Osteocyte (in vitro differentiated cells): ENCODE data around the gene DMTF1. TPM values are rescaled to one million over a fixed set of nuclear protein-coding genes. Genes with fewer than 3 reads are reported as not detected.

ENCODE experiments used
- DNase-seq: peaks from one replicate; pipeline ENCODE4 v3.0.0; 2021; ENCODE audit warnings: mixed read lengths; ENCODE audit not compliant: unreplicated experiment; ENCODE audit errors: extremely low spot score
- H3K27ac Mint-ChIP-seq: one replicate; pipeline ENCODE4 v1.8.0; 2021; ENCODE audit warnings: mild to moderate bottlenecking, mixed read lengths; ENCODE audit not compliant: unreplicated experiment
- H3K27me3 Mint-ChIP-seq: one replicate; pipeline ENCODE4 v1.8.0; 2021; ENCODE audit warnings: mixed read lengths; ENCODE audit not compliant: unreplicated experiment
- H3K36me3 Mint-ChIP-seq: one replicate; pipeline ENCODE4 v1.8.0; 2021; ENCODE audit warnings: mixed read lengths; ENCODE audit not compliant: unreplicated experiment
- H3K4me1 Mint-ChIP-seq: one replicate; pipeline ENCODE4 v1.8.0; 2021; ENCODE audit warnings: mixed read lengths; ENCODE audit not compliant: unreplicated experiment
- H3K4me3 Mint-ChIP-seq: one replicate; pipeline ENCODE4 v1.8.0; 2021; ENCODE audit warnings: mild to moderate bottlenecking, moderate library complexity, mixed read lengths; ENCODE audit not compliant: unreplicated experiment
- H3K9me3 Mint-ChIP-seq: one replicate; pipeline ENCODE4 v1.8.0; 2021; ENCODE audit warnings: mixed read lengths; ENCODE audit not compliant: unreplicated experiment
- total RNA-seq: library from RNA; stranded (reverse); gene quantifications from 2 replicates; pipeline ENCODE4 v1.2.1, GENCODE V29; 2021
- TF ChIP-seq, protein P1 (sequence below): fragments of 200-600 bp; sonication (generic); IDR thresholded peaks from 2 replicates; pipeline ENCODE4 v1.5.0; 2021; ENCODE audit warnings: antibody characterized with exemption, mild to moderate bottlenecking, moderate library complexity

Gene DMTF1
- total RNA-seq, 1 donor from 2014 or later, result 82.9 TPM

DNA sequence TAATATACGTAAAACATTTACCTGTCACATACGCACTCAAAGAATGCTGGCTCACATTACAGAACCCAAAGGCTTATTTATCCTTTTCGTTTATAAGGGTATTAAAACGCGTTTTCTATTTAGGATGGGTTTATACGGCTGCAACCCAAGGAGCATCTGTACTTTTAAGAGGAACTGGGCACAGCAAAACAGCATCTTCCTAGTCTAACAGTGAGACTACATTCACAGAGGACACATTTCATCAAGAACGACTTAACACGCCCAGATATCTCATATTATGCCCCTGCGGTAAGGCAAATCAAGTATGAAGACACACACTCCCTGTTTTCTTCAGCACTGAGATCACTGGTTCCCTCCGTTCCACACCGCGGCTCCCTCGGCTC is 533 bp upstream of the DMTF1 start:
- H3K4me1 Mint-ChIP-seq, result peaks cover 34% of the 10 kb centered on the region
- peak overlapping the region; percentile 98 for H3K4me3 Mint-ChIP-seq
- H3K36me3 Mint-ChIP-seq, result peaks cover 3% of the 10 kb centered on the region
- DNase-seq, result no peak
- no peaks in the 10 kb centered on the region for H3K9me3 Mint-ChIP-seq
- H3K27ac Mint-ChIP-seq, result peak overlapping the region; percentile 100
- TF ChIP-seq, protein P1, sequence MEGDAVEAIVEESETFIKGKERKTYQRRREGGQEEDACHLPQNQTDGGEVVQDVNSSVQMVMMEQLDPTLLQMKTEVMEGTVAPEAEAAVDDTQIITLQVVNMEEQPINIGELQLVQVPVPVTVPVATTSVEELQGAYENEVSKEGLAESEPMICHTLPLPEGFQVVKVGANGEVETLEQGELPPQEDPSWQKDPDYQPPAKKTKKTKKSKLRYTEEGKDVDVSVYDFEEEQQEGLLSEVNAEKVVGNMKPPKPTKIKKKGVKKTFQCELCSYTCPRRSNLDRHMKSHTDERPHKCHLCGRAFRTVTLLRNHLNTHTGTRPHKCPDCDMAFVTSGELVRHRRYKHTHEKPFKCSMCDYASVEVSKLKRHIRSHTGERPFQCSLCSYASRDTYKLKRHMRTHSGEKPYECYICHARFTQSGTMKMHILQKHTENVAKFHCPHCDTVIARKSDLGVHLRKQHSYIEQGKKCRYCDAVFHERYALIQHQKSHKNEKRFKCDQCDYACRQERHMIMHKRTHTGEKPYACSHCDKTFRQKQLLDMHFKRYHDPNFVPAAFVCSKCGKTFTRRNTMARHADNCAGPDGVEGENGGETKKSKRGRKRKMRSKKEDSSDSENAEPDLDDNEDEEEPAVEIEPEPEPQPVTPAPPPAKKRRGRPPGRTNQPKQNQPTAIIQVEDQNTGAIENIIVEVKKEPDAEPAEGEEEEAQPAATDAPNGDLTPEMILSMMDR, result no peak
- no peaks in the 10 kb centered on the region for H3K27me3 Mint-ChIP-seq

DNA sequence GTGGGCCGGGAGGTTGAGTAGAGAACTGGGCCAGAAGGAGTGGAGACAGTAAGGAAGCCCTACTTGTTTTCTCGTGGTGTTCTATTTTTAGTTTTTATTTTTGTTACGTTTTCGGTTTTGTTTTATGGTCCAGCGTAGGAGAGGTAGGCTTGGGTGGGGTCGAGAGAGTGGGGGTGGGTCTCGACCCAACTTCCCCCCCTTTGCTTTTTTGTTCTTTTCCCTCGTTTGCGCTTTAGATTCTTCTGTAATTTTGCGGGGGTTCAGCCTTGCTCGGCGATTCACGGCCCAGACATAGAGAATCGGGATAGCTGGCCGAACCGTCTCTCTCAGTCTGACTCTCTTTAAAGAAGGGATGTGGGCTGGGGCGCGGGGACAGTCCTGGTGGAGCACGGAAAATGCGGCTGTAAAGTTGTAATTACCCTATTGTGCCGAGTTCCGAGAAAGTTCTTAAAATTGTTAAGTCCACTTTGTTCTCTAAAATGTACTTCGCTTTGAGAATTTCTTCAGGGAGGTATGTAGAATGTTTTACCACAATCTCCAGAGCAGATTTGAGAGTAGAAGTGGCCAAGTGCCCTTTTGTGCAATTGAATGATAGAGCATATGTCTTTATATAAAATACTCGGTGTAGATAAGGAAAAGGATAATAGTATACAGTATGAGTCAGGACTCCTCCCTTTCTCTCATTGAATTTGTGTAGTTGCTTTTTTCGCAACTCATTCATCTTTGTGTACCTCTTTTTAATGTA is 816 bp downstream of the DMTF1 start:
- Mint-ChIP-seq H3K27me3 (no peaks in the 10 kb centered on the region), H3K4me1 (peaks cover 42% of the 10 kb centered on the region), H3K27ac (peak overlapping the region; percentile 100), H3K36me3 (peaks cover 3% of the 10 kb centered on the region), H3K9me3 (no peaks in the 10 kb centered on the region), H3K4me3 (peak overlapping the region; percentile 98)
- DNase-seq, result peak; percentile 83
- TF ChIP-seq, protein P1, result no peak

DNA sequence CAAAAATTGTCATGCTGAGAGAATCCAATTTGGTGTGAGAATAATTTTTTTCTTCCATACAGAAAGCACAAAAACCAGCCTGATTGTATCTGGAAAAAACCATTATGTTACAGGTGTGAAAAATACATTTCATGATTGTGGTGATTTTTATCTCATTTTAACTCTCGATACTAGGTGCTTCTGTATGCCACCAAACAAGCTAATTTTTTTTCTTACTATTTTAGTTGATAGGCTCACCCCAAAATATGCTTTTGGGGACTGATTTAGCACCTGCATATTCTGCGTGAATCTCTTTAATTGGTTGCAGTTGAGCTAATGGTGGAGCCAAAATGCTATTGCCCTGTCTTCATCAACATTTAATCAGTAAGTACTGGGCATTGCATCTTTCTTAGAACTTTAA is 1.9 kb downstream of the DMTF1 start:
- H3K4me1 Mint-ChIP-seq, result peaks cover 44% of the 10 kb centered on the region
- TF ChIP-seq, protein P1, result no peak
- H3K4me3 Mint-ChIP-seq, result peak overlapping the region; percentile 98
- peak overlapping the region; percentile 100 for H3K27ac Mint-ChIP-seq
- H3K27me3 Mint-ChIP-seq, result no peaks in the 10 kb centered on the region
- H3K9me3 Mint-ChIP-seq, result no peaks in the 10 kb centered on the region
- no peak for DNase-seq
- peaks cover 3% of the 10 kb centered on the region for H3K36me3 Mint-ChIP-seq

GRCh38 chr7:87154569-87154968 is 2.3 kb downstream of the DMTF1 start:
- Mint-ChIP-seq H3K36me3 (peaks cover 3% of the 10 kb centered on the region), H3K9me3 (no peaks in the 10 kb centered on the region), H3K4me1 (peaks cover 46% of the 10 kb centered on the region), H3K27ac (peak overlapping the region; percentile 31), H3K27me3 (no peaks in the 10 kb centered on the region), H3K4me3 (peak overlapping the region; percentile 98)
- no peak for DNase-seq
- TF ChIP-seq, protein P1, result no peak

DNA sequence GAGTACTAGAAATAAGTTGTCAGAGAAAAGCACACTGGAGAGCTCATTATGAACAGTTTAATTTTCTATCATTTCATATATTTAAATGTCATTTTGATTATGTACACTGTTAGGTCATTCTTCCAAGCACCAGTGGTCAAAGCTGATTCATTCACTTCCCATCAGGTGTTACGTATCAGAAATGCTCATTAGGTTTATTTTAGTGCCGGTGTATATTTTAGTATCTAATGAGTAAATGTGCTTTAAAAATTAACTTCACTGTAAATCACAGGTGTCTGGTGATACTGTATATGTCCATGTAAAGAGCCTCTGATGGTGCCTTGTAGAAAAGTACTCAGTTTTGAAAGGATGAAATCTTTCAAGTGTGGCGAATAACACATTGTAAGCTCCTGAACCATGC is 3.5 kb downstream of the DMTF1 start:
- H3K27me3 Mint-ChIP-seq, result no peaks in the 10 kb centered on the region
- peaks cover 50% of the 10 kb centered on the region for H3K4me1 Mint-ChIP-seq
- TF ChIP-seq, protein P1, result no peak
- peaks cover 7% of the 10 kb centered on the region for H3K36me3 Mint-ChIP-seq
- no peak overlapping the region for H3K27ac Mint-ChIP-seq
- DNase-seq, result no peak
- H3K9me3 Mint-ChIP-seq, result no peaks in the 10 kb centered on the region
- peak overlapping the region; percentile 51 for H3K4me3 Mint-ChIP-seq
